Measurements from ENCODE around the gene PSTPIP1. TPM values are rescaled to one million over a fixed set of nuclear protein-coding genes. Genes with fewer than 3 reads are reported as not detected.

Gene PSTPIP1
- total and polyA plus RNA-seq, 2 experiments from 2014 or later, result 0.80 TPM; not detected in 1

DNA sequence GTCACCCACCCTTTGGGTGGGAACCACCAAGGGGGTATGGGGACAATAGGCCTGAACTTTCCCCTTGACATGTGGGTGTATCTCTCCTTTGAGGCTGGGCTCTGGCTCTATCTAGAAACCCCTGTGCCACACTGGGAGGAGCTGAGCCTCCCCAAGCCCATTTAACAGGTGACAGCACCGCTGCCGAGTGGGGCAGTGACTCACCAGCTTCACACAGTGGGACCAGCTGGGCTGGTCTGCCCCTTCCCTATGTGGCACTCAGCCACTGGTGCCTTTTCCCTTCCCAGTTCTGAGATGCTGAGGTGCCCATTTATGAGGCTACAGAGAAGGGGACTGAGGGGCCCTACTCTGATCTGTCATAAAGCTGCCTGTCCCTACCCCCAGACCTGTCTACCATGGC, 5.1 kb downstream of the PSTPIP1 start:
- H3K27me3 ChIP-seq (replicated peaks; ENCODE audit: insufficient read depth), result no peaks in the 10 kb centered on the region
- H3K4me3 ChIP-seq, result no peak overlapping the region
- H2AFZ ChIP-seq, result no peak overlapping the region
- peaks cover 13% of the 10 kb centered on the region for H3K4me1 ChIP-seq (ENCODE audit: insufficient read depth)
- H3K9ac ChIP-seq, result no peak overlapping the region
- no peak for DNase-seq
- no peaks in the 10 kb centered on the region for H3K79me2 ChIP-seq (ENCODE audit: insufficient read depth)
- no peaks in the 10 kb centered on the region for H4K20me1 ChIP-seq (ENCODE audit: insufficient read depth)
- no peaks in the 10 kb centered on the region for H3K9me3 ChIP-seq (ENCODE audit: low read depth)
- H3K27ac ChIP-seq, result no peak overlapping the region
- 93 to 96% methylated on average over 2 of the region's 2 CpGs for WGBS, 2 experiments (ENCODE audit: low coverage in 1 of 2, low lambda C conversion rate in 2 of 2, missing lambda C conversion rate in 2 of 2)
- in situ Hi-C loops (cut with MboI), result no loop called here
- TF ChIP-seq EZH2 (IDR thresholded peaks at IDR 0.05; ENCODE audit: insufficient read depth, poor library complexity, severe bottlenecking), result no peak
- TF ChIP-seq EZH2phosphoT487 (IDR thresholded peaks at IDR 0.05; ENCODE audit: insufficient read depth, low read depth), result no peak
- H3K9me2 ChIP-seq (ENCODE audit: insufficient read depth), result no peaks in the 10 kb centered on the region
- H3K36me3 ChIP-seq (ENCODE audit: low read depth), result no peaks in the 10 kb centered on the region
- peaks cover 4% of the 10 kb centered on the region; the same call in 1 of the 2 replicates for H3F3A ChIP-seq (ENCODE audit: insufficient read depth)
- no peak overlapping the region for H3K4me2 ChIP-seq (ENCODE audit: unreplicated experiment)

DNA sequence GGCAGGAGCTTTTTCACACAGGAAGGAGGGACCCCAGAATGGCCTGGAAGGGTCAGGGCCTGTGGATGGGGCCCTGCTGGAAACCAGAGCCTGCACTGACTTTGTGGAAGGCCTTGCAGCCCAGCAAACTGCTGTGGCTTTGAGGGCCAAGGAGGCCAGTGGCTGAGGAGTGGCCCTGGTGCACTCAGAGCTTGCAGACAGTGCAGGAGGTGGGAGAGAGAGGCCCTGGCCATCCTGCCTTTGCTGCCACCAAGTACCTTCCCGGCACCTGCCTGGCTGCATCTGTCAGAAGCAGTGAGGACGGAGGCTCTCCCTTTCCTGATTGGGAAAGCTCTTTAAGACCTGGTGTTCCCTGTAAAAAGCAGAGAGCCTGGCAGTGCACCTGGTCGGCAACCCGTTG, 6.4 kb downstream of the PSTPIP1 start:
- H3K79me2 ChIP-seq (ENCODE audit: insufficient read depth), result no peaks in the 10 kb centered on the region
- H3K27me3 ChIP-seq (replicated peaks; ENCODE audit: insufficient read depth), result peaks cover 3% of the 10 kb centered on the region; the same call in 1 of the 2 replicates
- no peak overlapping the region for H2AFZ ChIP-seq
- no peak overlapping the region for H3K27ac ChIP-seq
- no peaks in the 10 kb centered on the region for H3K9me3 ChIP-seq (ENCODE audit: low read depth)
- H3F3A ChIP-seq (ENCODE audit: insufficient read depth), result peaks cover 4% of the 10 kb centered on the region; the same call in 1 of the 2 replicates
- H3K36me3 ChIP-seq (ENCODE audit: low read depth), result no peaks in the 10 kb centered on the region
- H4K20me1 ChIP-seq (ENCODE audit: insufficient read depth), result no peaks in the 10 kb centered on the region
- H3K4me2 ChIP-seq (ENCODE audit: unreplicated experiment), result no peak overlapping the region
- TF ChIP-seq EZH2phosphoT487 (IDR thresholded peaks at IDR 0.05; ENCODE audit: insufficient read depth, low read depth) (no peak), EZH2 (IDR thresholded peaks at IDR 0.05; ENCODE audit: insufficient read depth, poor library complexity, severe bottlenecking) (no peak)
- DNase-seq, result no peak
- no peaks in the 10 kb centered on the region for H3K9me2 ChIP-seq (ENCODE audit: insufficient read depth)
- no peak overlapping the region for H3K4me3 ChIP-seq
- in situ Hi-C loops (cut with MboI), result no loop called here
- WGBS, 2 experiments (ENCODE audit: low coverage in 1 of 2, low lambda C conversion rate in 2 of 2, missing lambda C conversion rate in 2 of 2), result 83 to 87% methylated on average over 4 of the region's 4 CpGs
- H3K4me1 ChIP-seq (ENCODE audit: insufficient read depth), result peaks cover 9% of the 10 kb centered on the region
- H3K9ac ChIP-seq, result no peak overlapping the region

DNA sequence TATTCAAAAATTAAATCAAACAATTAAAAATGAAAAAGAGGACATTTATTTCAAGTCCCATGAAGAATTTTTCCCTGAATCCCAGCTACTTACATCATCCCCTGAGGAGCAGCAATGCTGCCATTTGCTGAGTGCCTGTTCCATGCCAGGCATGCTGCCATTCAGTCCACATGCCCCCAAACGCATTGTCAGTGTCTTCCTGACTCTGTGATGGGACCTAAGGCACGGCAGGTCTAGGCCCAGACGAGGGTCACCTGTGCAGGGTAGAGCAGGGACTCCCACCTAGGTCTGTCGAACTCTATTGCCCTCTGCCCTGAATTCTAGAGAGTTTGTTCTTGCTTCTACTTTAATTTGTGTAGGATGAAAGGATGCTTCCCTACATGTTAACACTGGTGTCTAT, 7.0 kb downstream of the PSTPIP1 start:
- in situ Hi-C loops (cut with MboI), result no loop called here
- Histone ChIP-seq H3K9me3 (ENCODE audit: low read depth) (no peaks in the 10 kb centered on the region), H2AFZ (no peak overlapping the region), H3K79me2 (ENCODE audit: insufficient read depth) (no peaks in the 10 kb centered on the region), H4K20me1 (ENCODE audit: insufficient read depth) (no peaks in the 10 kb centered on the region), H3K27ac (no peak overlapping the region), H3K4me2 (ENCODE audit: unreplicated experiment) (no peak overlapping the region), H3K36me3 (ENCODE audit: low read depth) (no peaks in the 10 kb centered on the region), H3K9ac (no peak overlapping the region), H3K9me2 (ENCODE audit: insufficient read depth) (no peaks in the 10 kb centered on the region), H3K4me1 (ENCODE audit: insufficient read depth) (peaks cover 3% of the 10 kb centered on the region; the same call in 1 of the 2 replicates), H3K4me3 (no peak overlapping the region), H3K27me3 (replicated peaks; ENCODE audit: insufficient read depth) (peaks cover 3% of the 10 kb centered on the region; the same call in 1 of the 2 replicates), H3F3A (ENCODE audit: insufficient read depth) (peaks cover 4% of the 10 kb centered on the region; the same call in 1 of the 2 replicates)
- no peak for DNase-seq
- TF ChIP-seq EZH2 (IDR thresholded peaks at IDR 0.05; ENCODE audit: insufficient read depth, poor library complexity, severe bottlenecking) (no peak), EZH2phosphoT487 (IDR thresholded peaks at IDR 0.05; ENCODE audit: insufficient read depth, low read depth) (no peak)
- WGBS, 2 experiments (ENCODE audit: low coverage in 1 of 2, low lambda C conversion rate in 2 of 2, missing lambda C conversion rate in 2 of 2), result 43 to 46% methylated on average over 4 of the region's 4 CpGs

DNA sequence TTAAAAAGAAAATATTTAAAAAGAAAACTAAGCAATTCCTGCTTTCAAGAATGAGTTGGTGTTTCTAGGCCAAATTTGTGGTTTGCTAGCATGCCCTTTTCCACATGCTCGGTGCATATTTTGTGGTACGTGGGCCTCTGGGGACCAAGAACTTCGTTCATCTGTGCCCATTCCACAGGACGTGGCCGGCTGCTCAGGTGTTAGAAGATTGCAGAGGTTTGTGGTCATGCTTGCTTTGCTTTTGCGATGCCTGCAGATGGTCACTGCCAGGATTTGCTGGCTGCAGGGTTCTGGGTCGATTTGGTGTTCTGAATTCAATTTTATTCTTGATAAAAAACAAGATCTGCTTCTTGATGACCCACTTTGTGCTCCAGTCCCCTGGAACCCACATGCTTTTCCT, 7.5 kb downstream of the PSTPIP1 start:
- DNase-seq, result no peak
- Histone ChIP-seq H3K36me3 (ENCODE audit: low read depth) (no peaks in the 10 kb centered on the region), H3K79me2 (ENCODE audit: insufficient read depth) (no peaks in the 10 kb centered on the region), H3K9ac (no peak overlapping the region), H3K4me1 (ENCODE audit: insufficient read depth) (no peaks in the 10 kb centered on the region), H3K27me3 (replicated peaks; ENCODE audit: insufficient read depth) (peaks cover 3% of the 10 kb centered on the region; the same call in 1 of the 2 replicates), H3K9me2 (ENCODE audit: insufficient read depth) (no peaks in the 10 kb centered on the region), H3K9me3 (ENCODE audit: low read depth) (no peaks in the 10 kb centered on the region), H3F3A (ENCODE audit: insufficient read depth) (peaks cover 2% of the 10 kb centered on the region; the same call in 1 of the 2 replicates), H3K4me2 (ENCODE audit: unreplicated experiment) (no peak overlapping the region), H2AFZ (no peak overlapping the region), H4K20me1 (ENCODE audit: insufficient read depth) (no peaks in the 10 kb centered on the region), H3K4me3 (no peak overlapping the region), H3K27ac (no peak overlapping the region)
- 67 to 68% methylated on average over 7 of the region's 7 CpGs for WGBS, 2 experiments (ENCODE audit: low coverage in 1 of 2, low lambda C conversion rate in 2 of 2, missing lambda C conversion rate in 2 of 2)
- TF ChIP-seq EZH2phosphoT487 (IDR thresholded peaks at IDR 0.05; ENCODE audit: insufficient read depth, low read depth) (no peak), EZH2 (IDR thresholded peaks at IDR 0.05; ENCODE audit: insufficient read depth, poor library complexity, severe bottlenecking) (no peak)
- in situ Hi-C loops (cut with MboI), result no loop called here

All from GM23248 (cell line).